Ishikawa (cell line): ENCODE data around the gene HK3.

Experiments used
- EP300 ChIP-seq: IDR thresholded peaks from 2 replicates; pipeline ENCODE4 v1.6.1; 2012; ENCODE audit warnings: borderline replicate concordance
- MAX ChIP-seq: IDR thresholded peaks from 2 replicates; pipeline ENCODE4 v1.6.1; 2012
- RAD21 ChIP-seq: IDR thresholded peaks from 2 replicates; pipeline ENCODE4 v1.6.1; 2012; ENCODE audit warnings: low read depth
- TAF1 ChIP-seq: IDR thresholded peaks from 2 replicates; pipeline ENCODE4 v1.6.1; 2012; ENCODE audit warnings: low read depth, mild to moderate bottlenecking

GRCh38 chr5:176891331-176891958, 7.7 kb downstream of the HK3 start:
- TF ChIP-seq MAX (no peak), RAD21 (no peak), EP300 (no peak), TAF1 (no peak)
